ENCODE results near the gene TUT4.

Gene TUT4

DNA sequence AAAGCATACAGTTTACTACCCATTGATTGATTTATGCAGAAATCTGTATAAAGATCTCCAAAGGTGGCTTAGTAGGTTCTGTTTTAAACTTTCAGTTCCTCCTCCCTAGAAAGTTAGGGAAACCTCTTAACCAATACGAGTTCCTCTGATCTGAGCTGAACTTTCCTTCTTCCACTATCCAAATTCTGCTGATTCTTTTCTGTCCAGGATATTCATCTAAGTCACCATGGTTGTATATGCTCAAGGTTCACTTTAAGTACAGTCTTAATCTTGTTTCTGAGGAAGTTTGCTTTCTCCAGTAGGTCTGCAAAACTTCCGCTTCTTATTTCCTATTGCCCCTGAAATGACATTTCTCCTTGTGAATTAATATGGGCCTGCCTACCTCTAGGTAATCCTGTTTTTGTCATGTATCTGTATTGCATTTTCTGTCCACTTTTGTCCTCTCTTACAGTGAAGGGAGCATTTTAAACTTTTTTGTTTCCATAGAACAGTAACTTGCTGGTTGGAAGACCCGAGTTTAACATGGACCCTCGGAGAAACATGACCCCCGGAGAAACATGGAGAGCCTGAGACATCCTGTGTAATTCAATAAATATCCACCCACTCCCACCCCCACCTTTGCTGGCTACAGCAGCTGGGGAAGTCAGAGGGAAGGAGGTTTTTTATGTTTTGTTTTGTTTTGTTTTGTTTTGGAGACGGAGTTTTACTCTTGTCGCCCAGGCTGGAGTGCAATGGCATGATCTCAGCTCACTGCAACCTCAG is 16.7 kb upstream of the TUT4 start:
- DNase-seq: no peak

- DNase-seq: no peak
Measured at GRCh38 chr1:52567943-52568342, 15.1 kb upstream of the TUT4 start.

DNA sequence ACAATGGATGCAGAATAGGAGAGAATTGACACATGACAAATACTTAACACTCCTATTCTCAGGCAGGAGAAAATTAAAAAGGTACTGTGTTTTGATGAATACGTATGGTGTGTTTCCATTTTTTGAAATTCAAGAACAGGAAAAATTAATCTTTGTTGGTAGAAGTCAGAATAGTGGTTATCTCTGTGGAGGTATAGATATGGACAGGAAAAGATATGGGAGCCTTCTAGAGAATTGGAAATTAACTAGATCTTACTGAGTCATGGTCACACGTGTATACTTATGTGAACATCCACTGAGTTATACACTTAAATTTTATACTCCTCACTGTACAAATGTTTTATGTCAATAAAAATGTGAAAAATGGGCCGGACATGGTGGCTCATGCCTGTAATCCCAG is 9.9 kb upstream of the TUT4 start:
- DNase-seq: no peak

- DNase-seq: no peak
Measured at GRCh38 chr1:52559875-52560274, 7.0 kb upstream of the TUT4 start.

- no peak for DNase-seq
Measured at GRCh38 chr1:52558941-52559340, 6.0 kb upstream of the TUT4 start.

DNA sequence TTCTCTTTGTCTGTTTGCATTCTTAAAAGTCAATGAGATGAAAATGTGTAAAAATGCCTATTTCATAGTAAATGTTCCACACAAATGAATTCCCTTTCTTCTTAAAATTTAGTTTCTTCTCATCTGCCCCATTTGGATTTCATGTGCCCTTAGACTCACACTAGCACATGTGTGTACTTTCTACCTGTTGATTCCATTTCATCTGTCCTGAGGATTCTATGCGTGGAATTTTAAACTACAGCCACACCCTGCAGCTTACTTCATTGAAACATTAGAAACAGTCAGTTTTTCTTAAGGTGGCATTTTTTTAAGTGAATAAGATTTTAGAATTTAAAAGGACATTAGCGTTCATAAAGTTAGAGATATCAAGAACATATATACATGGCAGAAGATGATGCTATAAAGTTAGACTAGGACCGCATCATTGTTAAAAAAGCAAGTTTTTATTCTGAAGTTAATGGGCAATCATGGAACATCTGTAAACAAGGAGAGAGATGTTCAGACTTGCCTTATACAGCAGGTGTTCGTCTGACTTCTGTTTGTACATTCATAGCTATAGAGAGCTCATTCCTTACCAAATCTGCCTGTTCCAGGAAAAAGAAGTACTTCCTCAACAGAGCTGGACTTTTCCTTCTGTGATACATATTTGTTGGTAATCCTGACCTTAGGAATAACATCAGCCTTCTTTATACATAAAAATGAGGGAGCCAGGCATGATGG is 3.9 kb upstream of the TUT4 start:
- no peak for DNase-seq

GRCh38 chr1:52554756-52555155 is 1.9 kb upstream of the TUT4 start:
- no peak for DNase-seq

- no peak for DNase-seq
Measured at GRCh38 chr1:52554267-52554640, 1.4 kb upstream of the TUT4 start.

DNA sequence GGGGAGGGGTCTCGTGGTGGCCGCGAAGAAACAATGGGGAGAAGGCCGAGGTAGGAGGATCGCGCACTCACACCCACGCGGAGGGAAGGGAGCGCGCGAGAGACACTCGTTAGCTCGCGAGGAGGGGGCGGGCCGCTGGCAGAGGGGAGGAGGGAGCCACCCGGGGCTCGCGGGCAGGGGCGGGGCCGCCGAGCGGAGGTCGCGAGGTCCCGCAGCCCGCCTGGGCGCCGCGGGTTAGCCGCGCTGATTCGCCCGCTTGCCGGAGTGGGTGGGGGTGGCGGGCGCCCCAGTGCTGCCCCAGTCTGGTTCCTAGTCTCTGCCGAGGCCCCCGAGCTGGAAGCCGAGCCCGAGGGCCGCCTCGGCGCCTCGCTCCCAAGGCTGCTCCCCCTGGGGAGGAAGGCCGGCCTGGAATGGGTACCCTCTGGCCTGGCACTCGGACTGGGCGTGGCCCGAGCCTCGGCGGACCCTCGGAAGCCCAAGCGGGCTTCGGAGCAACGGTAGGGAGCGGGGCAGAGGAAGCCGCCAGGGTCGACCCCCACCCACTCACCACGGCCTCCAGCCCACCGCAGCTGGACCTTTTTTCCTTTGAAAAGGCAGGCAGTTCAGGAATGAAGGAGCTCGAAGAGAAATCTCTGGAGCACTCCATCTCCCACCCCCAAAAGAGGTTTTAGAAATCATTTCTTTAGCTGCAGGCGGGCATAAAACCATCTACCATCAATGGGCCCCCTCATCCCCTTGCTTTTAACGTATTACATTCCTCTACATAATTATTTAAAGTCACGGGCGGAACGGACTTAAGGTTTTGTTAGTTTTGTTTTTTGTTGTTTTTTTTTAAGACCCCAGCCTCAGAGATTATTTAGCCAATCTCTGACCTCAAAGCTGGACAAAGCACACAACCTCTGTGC is 722 bp upstream of the TUT4 start:
- DNase-seq: peak; percentile 59

DNA sequence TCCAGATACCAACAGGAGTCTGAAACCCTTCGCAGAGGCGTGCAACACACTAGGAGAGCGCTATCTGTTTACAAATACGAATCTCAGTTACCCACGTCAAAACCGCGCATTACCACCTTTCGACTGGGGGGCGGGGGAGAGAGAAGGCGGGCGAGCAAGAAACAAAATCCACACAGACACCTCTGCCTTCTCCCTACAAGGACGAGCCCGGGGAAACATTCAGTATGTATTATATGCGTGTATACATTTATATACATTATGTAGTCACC is 722 bp downstream of the TUT4 start:
- no peak for DNase-seq

GRCh38 chr1:52551507-52552235 is 1.2 kb downstream of the TUT4 start:
- no peak for DNase-seq

DNA sequence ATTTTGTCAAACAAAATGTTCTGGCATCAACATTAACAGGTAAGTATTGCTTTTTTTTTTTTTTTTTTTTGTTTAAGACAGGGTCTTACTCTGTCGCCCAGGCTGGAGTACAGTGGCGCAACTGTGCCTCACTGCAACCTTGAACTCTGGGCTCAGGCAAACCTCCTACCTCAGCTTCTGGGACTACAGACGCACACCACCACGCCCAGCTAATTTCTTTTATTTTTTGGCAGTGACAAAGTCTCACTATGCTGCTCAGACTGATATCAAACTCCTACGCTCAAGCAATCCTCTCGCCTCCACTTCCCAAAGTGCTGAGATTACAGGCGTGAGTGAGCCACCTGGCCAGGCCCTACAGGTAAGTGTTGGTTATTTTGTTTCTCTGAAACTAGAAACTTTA is 2.4 kb downstream of the TUT4 start:
- DNase-seq: no peak

- no peak for DNase-seq
Measured at GRCh38 chr1:52549267-52549666, 3.6 kb downstream of the TUT4 start.

GRCh38 chr1:52546852-52547251 is 6.0 kb downstream of the TUT4 start:
- no peak for DNase-seq

- DNase-seq: no peak
Measured at GRCh38 chr1:52544665-52545525, 8.0 kb downstream of the TUT4 start.

DNA sequence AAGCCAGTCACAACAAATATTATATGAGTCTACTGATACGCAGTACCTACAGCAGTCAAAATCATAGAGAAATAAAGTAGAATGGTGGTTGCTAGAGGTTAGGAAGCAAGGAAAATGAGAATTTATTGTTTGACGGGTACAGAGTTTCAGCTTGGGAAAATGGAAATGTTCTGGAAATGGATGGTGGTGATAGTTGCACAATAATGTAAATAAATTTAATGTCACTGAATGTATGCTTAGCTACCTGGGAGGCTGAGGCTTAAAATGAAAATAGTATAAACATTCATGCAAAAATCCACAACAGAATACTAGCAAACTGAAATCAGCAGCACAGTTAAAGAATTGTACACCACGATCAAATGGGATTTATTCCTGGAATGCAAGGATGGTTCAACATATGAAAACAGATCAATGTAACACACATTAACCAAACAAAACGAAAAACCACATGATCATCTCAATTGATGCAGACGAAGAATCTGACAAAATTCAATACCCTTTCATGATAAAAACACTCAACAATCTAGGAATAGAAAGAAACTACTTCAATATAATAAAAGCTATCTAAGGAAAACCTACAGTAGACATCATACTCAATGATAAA is 10.7 kb downstream of the TUT4 start:
- no peak for DNase-seq

DNA sequence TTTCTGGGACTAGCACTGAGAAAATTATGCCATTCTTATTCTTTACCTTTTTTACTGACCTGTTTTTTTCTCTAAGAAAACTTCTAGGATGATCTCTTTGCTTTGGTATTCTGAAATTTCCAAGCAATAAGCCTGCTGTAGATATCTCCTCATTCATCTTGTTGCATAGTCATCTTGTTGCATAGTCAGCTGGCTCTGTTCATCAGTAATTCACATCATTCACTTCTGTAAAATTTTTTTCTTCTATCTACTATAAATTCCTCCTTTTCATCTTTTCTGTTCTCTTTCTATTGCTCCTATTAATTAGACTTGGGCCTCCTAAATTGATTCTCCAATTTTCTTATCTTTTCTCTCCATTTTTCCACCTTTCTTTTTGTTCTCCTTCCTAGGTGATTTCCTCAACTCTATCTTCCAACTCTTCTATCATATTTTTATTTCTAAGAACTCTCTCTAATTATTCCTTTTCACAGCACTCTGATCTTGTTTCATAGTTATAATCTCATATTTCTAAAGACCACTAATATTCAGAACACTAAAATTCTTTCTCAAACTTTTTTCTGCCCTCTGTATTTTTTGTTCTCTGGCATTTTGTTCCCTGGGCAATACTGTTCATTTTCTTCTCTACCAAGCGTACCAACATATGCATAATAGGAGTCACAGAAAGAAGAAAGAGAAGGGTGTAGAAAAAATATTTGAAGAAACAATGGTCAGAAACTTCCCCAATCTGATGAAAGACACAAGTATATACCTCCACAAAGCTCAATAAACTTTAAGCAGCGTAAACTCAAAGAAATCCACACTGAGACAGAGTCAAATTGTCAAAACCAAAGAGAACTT is 17.7 kb downstream of the TUT4 start:
- no peak for DNase-seq

- DNase-seq: no peak
Measured at GRCh38 chr1:52533713-52534112, 19.2 kb downstream of the TUT4 start.

- no peak for DNase-seq
Measured at GRCh38 chr1:52532731-52533327, 20.1 kb downstream of the TUT4 start.

DNA sequence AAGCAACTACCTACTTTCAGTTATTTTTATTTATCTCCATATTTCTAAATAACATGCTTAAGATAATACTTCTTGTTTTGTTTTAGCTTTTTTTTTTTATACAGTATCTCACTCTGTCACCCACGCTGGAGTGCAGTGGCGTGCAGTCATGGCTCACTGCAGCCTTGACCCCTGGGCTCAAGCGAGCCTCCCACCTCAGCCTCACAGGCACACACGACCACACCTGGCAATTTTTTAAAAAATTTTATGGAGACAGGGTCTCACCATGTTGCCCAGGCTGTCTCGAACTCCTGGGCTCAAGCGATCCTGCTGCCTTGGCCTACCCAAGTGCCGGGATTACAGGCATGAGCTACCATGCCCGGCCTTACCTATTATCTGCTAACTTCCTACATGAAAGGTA is 20.6 kb downstream of the TUT4 start:
- no peak for DNase-seq

Measured in NCI-H1048 (cell line).